Caco-2 (cell line): ENCODE data around the gene HSPB6. TPM values are rescaled to one million over a fixed set of nuclear protein-coding genes. Genes with fewer than 3 reads are reported as not detected.
A peak's percentile ranks its signal among the peaks of the same experiment; 100 is the strongest.

Experiments used
- BruUV-seq: library from RNA; stranded (reverse); fragments of 400-500 nt; replicated peaks from 2 replicates; lab custom pipeline; 2021; lab: Mats Ljungman, UMichigan
- CTCF ChIA-PET: fragments of 300-600 bp; sonication (Branson Sonifier 250); formaldehyde crosslinking; loops from one replicate; lab custom pipeline; 2022; ENCODE audit warnings: antibody characterized with exemption; lab: Charles Lee
- POLR2A ChIA-PET: fragments of 300-600 bp; sonication (Branson Sonifier 250); formaldehyde crosslinking; loops from one replicate; lab custom pipeline; 2022; ENCODE audit warnings: antibody characterized with exemption; lab: Charles Lee
- DNase-seq, 2 experiments: peaks; one replicate each; pipeline versions ENCODE4 v3.0.0 to v3.0.0-alpha.2; 2020 to 2022
- H3K27me3 ChIP-seq: replicated peaks from 2 replicates; pipeline ENCODE4 v1.6.0; 2011; ENCODE audit warnings: low read length; ENCODE audit not compliant: control insufficient read depth, insufficient read depth
- H3K36me3 ChIP-seq: 2 replicates; pipeline ENCODE4 v1.5.1; 2011; ENCODE audit warnings: low read length; ENCODE audit not compliant: control insufficient read depth, insufficient read depth
- H3K4me1 ChIP-seq: fragments of 250-450 bp; sonication (Bioruptor Pico); 2 replicates; pipeline ENCODE4 v1.5.1; 2020; ENCODE audit warnings: mild to moderate bottlenecking
- H3K4me3 ChIP-seq: 2 replicates; pipeline ENCODE4 v1.5.1; 2011; ENCODE audit warnings: low read depth, mild to moderate bottlenecking, control low read depth, low read length
- H3K9me3 ChIP-seq: fragments of 250-450 bp; sonication (Bioruptor Pico); 2 replicates; pipeline ENCODE4 v1.5.1; 2020; ENCODE audit warnings: mild to moderate bottlenecking, moderate library complexity
- H3K27ac Mint-ChIP-seq: one replicate; pipeline ENCODE4 v1.8.0; 2022; ENCODE audit warnings: mixed read lengths; ENCODE audit not compliant: unreplicated experiment
- H3K27me3 Mint-ChIP-seq: one replicate; pipeline ENCODE4 v1.8.0; 2022; ENCODE audit warnings: mixed read lengths; ENCODE audit not compliant: insufficient read depth, unreplicated experiment
- H3K36me3 Mint-ChIP-seq: one replicate; pipeline ENCODE4 v1.8.0; 2022; ENCODE audit warnings: mild to moderate bottlenecking, mixed read lengths; ENCODE audit not compliant: insufficient read depth, unreplicated experiment
- H3K4me1 Mint-ChIP-seq: one replicate; pipeline ENCODE4 v1.8.0; 2022; ENCODE audit warnings: low read depth, mixed read lengths; ENCODE audit not compliant: unreplicated experiment
- H3K4me3 Mint-ChIP-seq: one replicate; pipeline ENCODE4 v1.8.0; 2022; ENCODE audit warnings: mild to moderate bottlenecking, moderate library complexity, mixed read lengths; ENCODE audit not compliant: unreplicated experiment
- H3K9me3 Mint-ChIP-seq: one replicate; pipeline ENCODE4 v1.8.0; 2022; ENCODE audit warnings: mixed read lengths; ENCODE audit not compliant: unreplicated experiment
- intact Hi-C: fragments of 100-400 bp; cut with micrococcal nuclease; formaldehyde crosslinking; loops from one replicate; pipeline ENCODE4 v1.10.0; 2022; ENCODE audit not compliant: unreplicated experiment
- total RNA-seq: library from RNA; stranded (reverse); gene quantifications from 2 replicates; pipeline ENCODE4 v1.2.3, GENCODE V29; 2022
- TF ChIP-seq, protein P1 (sequence below), 2 experiments: fragments of 200-600 bp in 1 of 2; IDR thresholded peaks; 1 replicate in 1 of 2; 2 replicates in 1 of 2; pipeline versions ENCODE4 v1.5.1 to v1.8.0; 2011 to 2022; ENCODE audit warnings: antibody characterized with exemption in 1 of 2, control low read depth in 1 of 2, inconsistent platforms in 1 of 2, low read depth in 1 of 2, low read length in 1 of 2, mild to moderate bottlenecking in 1 of 2, moderate library complexity in 1 of 2; ENCODE audit not compliant: insufficient read depth in 1 of 2, severe bottlenecking in 1 of 2, unreplicated experiment in 1 of 2

HSPB6 gene
- total RNA-seq, 1 experiment from 2014 or later: 0.48 TPM

DNA sequence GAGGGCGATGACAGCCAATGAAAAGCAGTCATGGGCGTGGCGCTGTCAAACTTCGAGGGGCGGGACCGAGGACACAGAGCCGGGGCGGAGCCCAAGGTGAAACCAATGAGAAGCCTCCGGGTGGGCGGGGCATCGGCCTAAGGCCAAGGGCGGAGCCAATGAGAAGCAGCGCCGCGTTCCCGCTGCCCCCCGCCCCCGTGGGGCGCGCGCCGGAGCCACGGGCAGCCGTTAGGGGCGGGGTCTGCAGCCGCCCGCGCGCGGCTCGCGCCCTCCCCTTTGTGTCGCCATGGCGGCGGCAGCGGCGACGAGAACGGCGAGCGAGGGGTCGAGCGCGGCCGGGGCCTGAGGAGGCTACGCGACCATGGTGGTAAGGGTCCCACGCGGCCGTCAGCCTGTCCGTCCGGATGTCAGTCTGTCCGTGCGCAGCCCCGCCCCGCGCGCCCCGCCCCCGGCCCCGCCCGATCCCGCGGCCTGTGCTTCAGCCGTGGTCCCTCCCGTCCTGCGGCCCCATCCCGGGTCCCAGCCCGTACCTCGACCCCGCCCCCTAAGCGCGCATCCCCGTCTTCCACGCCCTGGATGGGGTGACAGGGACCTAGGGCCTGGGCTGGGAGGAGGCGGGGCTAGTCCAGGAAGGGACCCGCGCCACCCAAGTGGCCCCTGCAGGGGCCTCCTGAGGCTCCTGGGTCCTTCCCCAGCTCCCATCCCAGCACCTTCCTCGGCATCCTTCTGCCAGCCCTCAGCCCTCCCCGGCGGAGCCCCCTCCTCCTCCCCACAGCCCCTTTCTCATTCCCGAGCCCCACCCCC is 18.7 kb upstream of the HSPB6 start, which contains the start of gene ARHGAP33:
Gene ARHGAP33 (plus strand): TSS at position 267 of the 804 bp plus-strand sequence. CDS start 95 bp downstream, at position 362.
- BruUV-seq: no TSS peak
- H3K4me1 ChIP-seq: no peaks in the 10 kb centered on the region
- Mint-ChIP-seq H3K27ac (no peak within 1 kb of the TSS), H3K4me1 (peaks cover 11% of the 10 kb centered on the region), H3K27me3 (peaks cover 5% of the 10 kb centered on the region), H3K4me3 (peak within 1 kb of the TSS; percentile 79), H3K36me3 (peaks cover 18% of the 10 kb centered on the region), H3K9me3 (no peaks in the 10 kb centered on the region)
- H3K4me3 ChIP-seq: peak within 1 kb of the TSS; percentile 82
- TF ChIP-seq, protein P1, sequence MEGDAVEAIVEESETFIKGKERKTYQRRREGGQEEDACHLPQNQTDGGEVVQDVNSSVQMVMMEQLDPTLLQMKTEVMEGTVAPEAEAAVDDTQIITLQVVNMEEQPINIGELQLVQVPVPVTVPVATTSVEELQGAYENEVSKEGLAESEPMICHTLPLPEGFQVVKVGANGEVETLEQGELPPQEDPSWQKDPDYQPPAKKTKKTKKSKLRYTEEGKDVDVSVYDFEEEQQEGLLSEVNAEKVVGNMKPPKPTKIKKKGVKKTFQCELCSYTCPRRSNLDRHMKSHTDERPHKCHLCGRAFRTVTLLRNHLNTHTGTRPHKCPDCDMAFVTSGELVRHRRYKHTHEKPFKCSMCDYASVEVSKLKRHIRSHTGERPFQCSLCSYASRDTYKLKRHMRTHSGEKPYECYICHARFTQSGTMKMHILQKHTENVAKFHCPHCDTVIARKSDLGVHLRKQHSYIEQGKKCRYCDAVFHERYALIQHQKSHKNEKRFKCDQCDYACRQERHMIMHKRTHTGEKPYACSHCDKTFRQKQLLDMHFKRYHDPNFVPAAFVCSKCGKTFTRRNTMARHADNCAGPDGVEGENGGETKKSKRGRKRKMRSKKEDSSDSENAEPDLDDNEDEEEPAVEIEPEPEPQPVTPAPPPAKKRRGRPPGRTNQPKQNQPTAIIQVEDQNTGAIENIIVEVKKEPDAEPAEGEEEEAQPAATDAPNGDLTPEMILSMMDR (IDR thresholded peaks at IDR 0.05; ENCODE audit: insufficient read depth in 1 of 2, low read depth in 1 of 2, low read length in 1 of 2, severe bottlenecking in 1 of 2, unreplicated experiment in 1 of 2): no peak
- no peaks in the 10 kb centered on the region for H3K27me3 ChIP-seq
- CTCF ChIA-PET: interaction anchor here (0.5 kb wide), 1 partner anchor 84 kb away, joined by 6 read pairs; no protein-coding TSS in a partner anchor
- POLR2A ChIA-PET: no interaction called here
- DNase-seq: peak; percentile 99
- intact Hi-C loops: loop anchor here (2.0 kb wide), 1 partner anchor 17 kb away; the partner anchor contains the start of gene PROSER3
- no peaks in the 10 kb centered on the region for H3K9me3 ChIP-seq
- no peaks in the 10 kb centered on the region for H3K36me3 ChIP-seq

DNA sequence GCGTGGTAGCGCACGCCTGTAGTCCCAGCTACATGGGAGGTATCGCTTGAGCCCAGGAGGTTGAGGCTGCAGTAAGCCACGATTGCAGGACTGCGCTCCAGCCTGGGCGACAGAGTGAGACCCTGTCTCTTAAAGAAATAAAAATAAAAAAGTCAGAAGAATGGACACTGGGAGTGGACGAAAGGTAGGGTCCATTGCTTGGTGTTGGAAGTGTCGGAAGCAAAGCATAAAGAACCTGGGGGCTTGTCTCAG is 18.1 kb upstream of the HSPB6 start:
- intact Hi-C loops: loop anchor here (2.0 kb wide), 1 partner anchor 16 kb away; the partner anchor contains the start of gene PROSER3
- H3K27me3 ChIP-seq: no peaks in the 10 kb centered on the region

DNA sequence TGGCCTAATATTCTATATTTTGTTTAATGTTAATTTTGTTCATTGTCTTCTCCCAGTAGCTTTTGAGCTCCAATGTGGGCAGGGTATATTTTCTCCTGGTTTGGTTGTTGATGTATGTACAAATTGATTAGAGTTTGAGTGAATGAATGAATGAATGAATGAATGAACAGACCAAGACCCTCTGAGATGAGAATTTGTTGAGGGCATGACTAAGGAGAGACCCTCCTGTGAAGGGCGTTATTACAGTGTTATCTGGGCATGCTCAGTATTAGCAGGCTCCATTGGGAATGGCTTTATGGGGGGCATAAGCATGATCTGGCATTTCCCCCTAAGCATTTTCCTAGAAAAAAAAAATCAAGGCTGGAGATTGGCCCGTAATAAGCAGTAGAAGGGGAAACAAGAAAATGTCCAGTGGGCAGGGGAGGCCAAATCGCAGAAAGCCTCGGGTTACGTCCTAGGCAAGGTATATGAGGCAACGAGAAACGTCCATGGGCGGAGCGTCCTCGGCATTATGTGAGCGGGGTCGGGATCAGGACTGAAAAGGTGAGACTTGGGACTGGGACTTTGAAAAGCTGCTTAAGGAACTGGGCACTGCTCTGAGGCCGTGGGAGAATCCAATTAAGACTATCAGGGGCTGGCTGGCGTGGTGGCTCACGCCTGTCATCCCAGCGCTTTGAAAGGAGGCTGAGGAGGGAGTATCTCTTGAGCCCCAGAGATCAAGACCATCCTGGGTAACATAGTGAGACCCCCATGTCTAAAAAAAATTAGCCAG is 17.6 kb upstream of the HSPB6 start:
- Mint-ChIP-seq H3K36me3 (peaks cover 18% of the 10 kb centered on the region), H3K4me3 (peak overlapping the region; percentile 79), H3K27me3 (peaks cover 5% of the 10 kb centered on the region), H3K27ac (no peak overlapping the region), H3K4me1 (peaks cover 11% of the 10 kb centered on the region), H3K9me3 (no peaks in the 10 kb centered on the region)
- CTCF ChIA-PET: no interaction called here
- POLR2A ChIA-PET: no interaction called here
- H3K9me3 ChIP-seq: no peaks in the 10 kb centered on the region
- no peaks in the 10 kb centered on the region for H3K4me1 ChIP-seq
- intact Hi-C loops: loop anchor here (2.0 kb wide), 1 partner anchor 16 kb away; the partner anchor contains the start of gene PROSER3
- H3K36me3 ChIP-seq: no peaks in the 10 kb centered on the region
- BruUV-seq: no TSS peak
- no peaks in the 10 kb centered on the region for H3K27me3 ChIP-seq
- TF ChIP-seq, protein P1 (IDR thresholded peaks at IDR 0.05; ENCODE audit: insufficient read depth in 1 of 2, low read depth in 1 of 2, low read length in 1 of 2, severe bottlenecking in 1 of 2, unreplicated experiment in 1 of 2): no peak
- DNase-seq: no peak
- peak overlapping the region; percentile 27 for H3K4me3 ChIP-seq

More for the DNA sequence above, 18.1 kb upstream of the HSPB6 start:
- no TSS peak for BruUV-seq
- TF ChIP-seq, protein P1 (IDR thresholded peaks at IDR 0.05; ENCODE audit: insufficient read depth in 1 of 2, low read depth in 1 of 2, low read length in 1 of 2, severe bottlenecking in 1 of 2, unreplicated experiment in 1 of 2): no peak
- Mint-ChIP-seq H3K27me3 (peaks cover 5% of the 10 kb centered on the region), H3K4me3 (peak overlapping the region; percentile 79), H3K36me3 (peaks cover 18% of the 10 kb centered on the region), H3K9me3 (no peaks in the 10 kb centered on the region), H3K4me1 (peaks cover 11% of the 10 kb centered on the region), H3K27ac (no peak overlapping the region)
- ChIA-PET POLR2A (no interaction called here), CTCF (no interaction called here)
- H3K36me3 ChIP-seq: no peaks in the 10 kb centered on the region
- no peaks in the 10 kb centered on the region for H3K4me1 ChIP-seq
- no peak for DNase-seq
- peak overlapping the region; percentile 27 for H3K4me3 ChIP-seq
- H3K9me3 ChIP-seq: no peaks in the 10 kb centered on the region
